Measurements from ENCODE around the gene PLAAT2. TPM values are rescaled to one million over a fixed set of nuclear protein-coding genes. Genes with fewer than 3 reads are reported as not detected.
"Not testable (repeated sequence)": the region's sequence is repeated elsewhere in the genome, so short reads cannot be mapped to it uniquely, and the experiment has no call there.

The PLAAT2 gene
- total RNA-seq, 3 donors from 2014 or later = not detected

DNA sequence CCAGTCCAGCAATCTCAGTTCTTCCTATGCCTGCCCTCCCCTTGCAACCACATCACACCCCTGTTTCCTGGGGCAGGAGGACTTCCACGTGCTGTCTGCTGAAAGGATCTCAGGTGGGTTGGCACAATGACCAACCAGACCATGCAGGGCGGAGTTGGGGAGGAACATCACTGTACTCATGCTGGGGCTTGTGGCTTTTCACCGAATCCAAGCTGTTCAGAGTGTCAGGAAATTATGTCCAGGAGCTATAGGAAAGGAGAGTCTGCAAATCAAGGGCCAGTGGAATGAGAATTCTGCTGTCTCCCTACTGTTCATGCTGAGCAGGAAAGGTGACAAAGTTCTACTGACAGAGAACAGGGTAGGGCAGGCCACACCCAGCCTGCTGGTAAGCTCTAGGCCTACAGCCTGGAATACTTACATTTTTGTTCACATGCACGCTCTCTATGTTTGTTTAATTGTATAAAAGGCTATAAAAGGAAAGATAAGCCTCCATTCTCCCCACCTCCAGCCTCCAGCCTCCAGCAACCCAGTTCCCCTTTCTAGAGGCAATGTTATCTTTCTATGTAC is 1.7 kb upstream of the PLAAT2 start:
- DNase-seq (no peak), ATAC-seq (no peak)
- Mint-ChIP-seq H3K4me3 (peak overlapping the region; percentile 31), H3K36me3 (ENCODE audit: insufficient read depth) (no peaks in the 10 kb centered on the region), H3K9me3 (no peaks in the 10 kb centered on the region), H3K4me1 (ENCODE audit: low read depth) (peaks cover 59% of the 10 kb centered on the region), H3K27me3 (ENCODE audit: low read depth) (no peaks in the 10 kb centered on the region)

DNA sequence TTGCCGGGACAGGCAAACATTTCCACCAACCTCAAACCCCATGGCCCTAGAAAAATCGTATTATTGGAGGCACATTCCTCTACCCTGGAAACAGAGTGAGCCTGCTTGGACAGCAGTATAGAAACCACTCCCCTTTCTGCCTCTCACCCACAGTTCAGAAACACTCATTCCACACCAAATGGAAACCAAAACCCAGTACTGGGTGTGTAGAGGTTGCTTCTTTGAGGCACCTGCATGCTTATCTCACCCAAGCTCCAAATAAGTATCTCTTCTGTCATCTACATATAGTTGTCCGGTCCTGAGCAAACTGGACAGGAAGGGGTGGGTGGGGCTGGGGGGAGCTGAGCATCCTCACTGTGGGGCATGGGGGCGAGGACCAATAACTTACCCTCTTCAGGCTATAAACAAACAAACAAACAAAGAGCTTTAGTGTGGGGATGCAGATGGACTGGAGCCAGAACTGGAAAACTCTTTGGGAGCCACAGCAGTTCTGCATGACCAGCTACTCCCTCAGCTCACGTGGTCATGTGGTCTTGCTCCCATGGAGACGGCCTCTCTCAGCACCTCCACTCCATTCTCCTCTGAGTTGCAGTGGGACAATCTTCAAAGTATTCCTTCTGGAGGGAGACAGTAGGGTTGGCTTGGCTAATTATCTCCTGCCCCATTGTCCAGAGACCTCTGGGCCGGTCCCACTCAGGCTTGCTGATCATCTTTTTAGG is 1.0 kb upstream of the PLAAT2 start:
- H3K4me1 Mint-ChIP-seq (ENCODE audit: low read depth) = peaks cover 63% of the 10 kb centered on the region
- DNase-seq (no peak), ATAC-seq (peak; percentile 58 to 59)
- H3K9me3 Mint-ChIP-seq = no peaks in the 10 kb centered on the region
- H3K27me3 Mint-ChIP-seq (ENCODE audit: low read depth) = no peaks in the 10 kb centered on the region
- no peaks in the 10 kb centered on the region for H3K36me3 Mint-ChIP-seq (ENCODE audit: insufficient read depth)
- H3K4me3 Mint-ChIP-seq = no peak overlapping the region

DNA sequence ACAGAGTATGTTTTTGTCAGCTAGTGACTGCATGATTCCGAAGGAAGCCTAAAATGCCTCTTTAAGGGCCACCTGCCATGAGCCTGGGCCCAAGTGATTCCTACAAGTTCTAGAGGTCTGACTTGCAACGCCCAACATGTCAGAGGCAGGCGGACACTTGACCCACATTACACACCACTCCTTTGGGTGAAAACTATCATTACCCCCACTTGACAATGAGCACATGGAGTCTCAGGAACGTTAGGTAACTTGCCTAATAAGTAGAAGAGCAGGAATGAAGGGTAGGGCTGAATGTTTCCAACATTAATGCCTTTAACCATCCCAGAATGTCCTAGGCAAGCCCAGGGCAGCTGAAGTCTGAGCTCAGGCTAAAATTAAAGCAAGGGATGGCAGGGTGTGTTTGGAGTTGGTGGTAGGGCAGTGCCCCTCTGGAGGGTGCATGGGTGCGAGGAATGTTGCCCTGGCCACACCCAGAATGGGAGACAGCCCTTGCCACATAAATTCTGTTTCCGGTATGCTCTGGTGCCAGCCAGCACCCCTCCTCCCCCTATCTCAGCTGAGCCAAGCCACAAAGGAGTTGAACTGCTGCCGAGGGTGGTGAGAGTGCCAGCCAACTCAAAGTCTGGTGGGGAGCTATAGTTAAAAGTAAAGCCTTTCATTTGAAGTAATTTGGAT is 2.5 kb downstream of the PLAAT2 start:
- H3K4me3 Mint-ChIP-seq = no peak overlapping the region
- no peaks in the 10 kb centered on the region for H3K36me3 Mint-ChIP-seq (ENCODE audit: insufficient read depth)
- DNase-seq = peak; percentile 16
- no peaks in the 10 kb centered on the region for H3K9me3 Mint-ChIP-seq
- no peaks in the 10 kb centered on the region for H3K27me3 Mint-ChIP-seq (ENCODE audit: low read depth)
- H3K4me1 Mint-ChIP-seq (ENCODE audit: low read depth) = peaks cover 45% of the 10 kb centered on the region
- ATAC-seq = no peak

DNA sequence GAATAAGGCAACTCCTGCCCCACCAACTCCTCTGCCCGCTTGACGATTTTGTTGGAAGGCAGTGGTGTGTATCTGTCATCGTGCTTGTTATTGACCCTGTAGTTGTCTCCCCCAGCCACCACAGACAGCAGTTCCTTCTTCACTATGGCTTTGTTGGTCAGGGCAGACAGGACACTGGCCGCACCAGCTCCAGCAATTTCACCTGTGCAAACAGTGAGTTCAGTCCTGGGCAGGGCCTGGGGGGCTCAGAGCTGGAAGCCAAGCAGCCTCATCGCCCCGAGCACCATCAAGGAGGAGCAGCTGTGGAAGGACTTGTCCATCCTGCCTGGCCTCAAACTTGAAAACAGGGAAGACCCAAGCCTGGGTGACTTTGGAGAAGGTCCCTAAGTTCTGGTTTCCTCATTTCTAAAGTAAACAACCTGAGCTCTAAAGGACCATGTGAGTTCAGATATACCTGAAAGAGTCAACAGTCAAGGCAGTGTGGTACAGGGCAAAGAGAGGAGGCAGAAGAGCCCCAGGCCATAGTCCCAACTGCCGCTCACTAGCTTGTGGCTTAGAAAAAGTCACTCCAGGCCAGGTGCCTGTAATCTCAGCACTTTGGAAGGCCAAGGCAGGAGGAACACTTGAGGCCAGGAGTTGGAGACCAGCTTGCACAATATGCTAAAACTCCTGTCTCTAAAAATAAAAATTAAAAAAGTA is 4.6 kb downstream of the PLAAT2 start:
- DNase-seq (no peak), ATAC-seq (no peak)
- Mint-ChIP-seq H3K4me1 (ENCODE audit: low read depth) (peaks cover 47% of the 10 kb centered on the region), H3K36me3 (ENCODE audit: insufficient read depth) (no peaks in the 10 kb centered on the region), H3K27me3 (ENCODE audit: low read depth) (no peaks in the 10 kb centered on the region), H3K9me3 (no peaks in the 10 kb centered on the region), H3K4me3 (no peak overlapping the region)

DNA sequence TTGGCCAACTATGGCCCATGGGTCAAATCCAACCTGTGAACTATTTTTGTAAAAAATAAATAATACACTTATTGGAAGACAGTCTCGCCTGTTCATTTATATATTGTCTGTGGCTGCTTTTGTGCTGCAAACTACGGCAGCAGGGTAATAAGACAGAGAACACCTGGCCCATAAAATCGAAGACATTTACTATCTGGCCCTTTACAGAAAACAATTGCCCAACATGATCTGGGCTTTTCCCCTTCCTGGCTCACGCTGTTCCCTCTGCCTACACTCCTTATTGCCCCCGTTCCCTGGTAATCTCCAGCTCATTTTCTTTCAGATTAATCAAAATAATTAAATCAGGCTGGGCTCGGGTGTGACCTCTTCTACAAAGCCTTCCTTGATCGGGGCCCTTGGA is 5.6 kb downstream of the PLAAT2 start:
- Mint-ChIP-seq H3K9me3 (no peaks in the 10 kb centered on the region), H3K4me1 (ENCODE audit: low read depth) (peaks cover 54% of the 10 kb centered on the region), H3K36me3 (ENCODE audit: insufficient read depth) (no peaks in the 10 kb centered on the region), H3K27me3 (ENCODE audit: low read depth) (no peaks in the 10 kb centered on the region), H3K4me3 (no peak overlapping the region)
- DNase-seq (no peak), ATAC-seq (no peak)

DNA sequence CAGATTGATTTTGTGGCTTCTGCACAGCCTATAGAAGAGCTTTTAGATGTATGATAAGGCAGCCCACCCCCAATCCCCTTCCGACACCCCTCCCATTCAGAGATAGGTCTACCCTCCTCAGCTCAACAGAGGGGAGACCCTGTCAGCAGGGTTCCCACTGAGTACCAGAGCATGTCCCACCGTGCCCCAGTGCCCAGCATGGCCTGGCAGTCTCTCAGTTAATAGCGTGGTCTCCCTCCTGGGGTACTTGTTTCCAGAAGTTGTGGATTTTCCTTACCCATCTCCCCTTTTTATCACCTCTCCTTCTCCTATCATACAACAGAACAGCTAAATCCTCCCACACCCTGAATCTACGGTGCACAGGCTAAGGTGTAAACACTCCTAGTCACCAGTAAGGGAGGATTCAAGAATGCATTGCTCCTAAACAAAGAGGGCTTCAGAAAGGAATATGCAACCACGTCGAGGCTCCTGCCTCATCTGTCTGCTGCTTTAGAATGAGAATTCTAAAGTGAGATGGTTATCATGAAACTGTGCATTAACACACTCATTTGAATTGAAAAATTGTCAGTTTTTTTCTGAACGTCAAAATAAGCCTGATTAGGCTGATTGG is 6.7 kb downstream of the PLAAT2 start:
- Mint-ChIP-seq H3K4me1 (ENCODE audit: low read depth) (peaks cover 60% of the 10 kb centered on the region), H3K27me3 (ENCODE audit: low read depth) (no peaks in the 10 kb centered on the region), H3K36me3 (ENCODE audit: insufficient read depth) (no peaks in the 10 kb centered on the region), H3K4me3 (no peak overlapping the region), H3K9me3 (no peaks in the 10 kb centered on the region)
- ATAC-seq (no peak), DNase-seq (no peak)

DNA sequence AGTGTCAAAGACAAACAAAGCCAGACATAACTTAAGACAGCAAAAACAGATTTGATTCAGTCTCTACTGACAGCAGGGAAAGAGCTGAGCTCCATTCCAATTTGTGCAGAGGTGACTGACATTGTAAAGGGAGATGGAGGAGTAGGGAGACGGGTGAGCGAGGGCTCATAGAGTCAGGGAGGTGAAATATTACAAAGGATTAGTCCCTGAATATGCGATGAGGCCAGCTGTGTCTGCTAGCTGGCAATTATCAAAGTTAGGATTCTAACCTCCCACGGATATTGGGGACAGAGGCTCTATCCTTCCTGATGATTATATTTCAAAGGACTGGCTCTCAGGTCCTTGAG is 8.3 kb downstream of the PLAAT2 start:
- no peaks in the 10 kb centered on the region for H3K27me3 Mint-ChIP-seq (ENCODE audit: low read depth)
- H3K9me3 Mint-ChIP-seq = no peaks in the 10 kb centered on the region
- DNase-seq (no peak), ATAC-seq (no peak)
- no peak overlapping the region for H3K4me3 Mint-ChIP-seq
- H3K4me1 Mint-ChIP-seq (ENCODE audit: low read depth) = peaks cover 54% of the 10 kb centered on the region
- H3K36me3 Mint-ChIP-seq (ENCODE audit: insufficient read depth) = no peaks in the 10 kb centered on the region

DNA sequence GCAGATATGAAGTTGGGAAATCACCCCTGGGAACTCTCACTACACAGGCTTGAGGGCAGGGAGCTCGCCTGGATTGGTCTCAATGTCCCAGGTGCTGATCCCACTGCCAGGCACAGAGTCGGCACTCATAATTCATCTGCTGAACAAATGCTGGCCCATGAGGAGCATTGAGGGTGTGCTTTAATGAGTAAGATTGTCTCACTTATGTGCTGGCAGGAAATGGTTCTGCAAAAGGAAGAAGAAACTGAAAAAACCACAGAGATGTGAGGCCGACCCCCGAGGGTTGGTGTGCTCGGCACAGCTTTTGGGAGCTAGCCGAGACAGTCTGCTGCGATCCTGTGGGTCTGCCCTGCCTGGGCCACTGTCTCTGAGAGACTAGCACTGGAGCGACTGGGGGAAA is 9.4 kb downstream of the PLAAT2 start:
- Mint-ChIP-seq H3K4me1 (ENCODE audit: low read depth) (peaks cover 53% of the 10 kb centered on the region), H3K9me3 (no peaks in the 10 kb centered on the region), H3K4me3 (peak overlapping the region; percentile 63), H3K27me3 (ENCODE audit: low read depth) (no peaks in the 10 kb centered on the region), H3K36me3 (ENCODE audit: insufficient read depth) (no peaks in the 10 kb centered on the region)
- DNase-seq (peak; percentile 44), ATAC-seq (peak; percentile 93)

DNA sequence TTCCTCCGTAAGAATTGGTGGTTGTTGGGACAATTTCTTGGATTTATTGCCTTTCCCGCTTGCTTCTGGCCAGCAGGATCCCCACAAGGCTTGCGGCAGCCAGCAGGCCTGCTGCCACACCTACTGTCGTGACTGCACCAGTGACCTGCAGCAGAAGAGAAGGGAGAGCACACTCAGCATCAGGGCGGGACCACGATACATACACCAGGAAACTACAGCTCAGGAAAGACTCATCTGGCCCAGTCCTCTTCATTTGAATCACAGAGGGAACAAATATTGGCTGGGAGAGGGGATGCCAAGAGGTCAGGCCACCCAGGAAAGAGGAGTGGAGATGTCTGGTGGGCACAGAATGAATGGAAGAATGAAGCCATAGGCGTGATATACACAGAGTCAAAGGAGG is 10.3 kb downstream of the PLAAT2 start:
- peaks cover 53% of the 10 kb centered on the region for H3K4me1 Mint-ChIP-seq (ENCODE audit: low read depth)
- no peaks in the 10 kb centered on the region for H3K27me3 Mint-ChIP-seq (ENCODE audit: low read depth)
- DNase-seq (no peak), ATAC-seq (no peak)
- H3K36me3 Mint-ChIP-seq (ENCODE audit: insufficient read depth) = peaks cover 2% of the 10 kb centered on the region
- no peaks in the 10 kb centered on the region for H3K9me3 Mint-ChIP-seq
- H3K4me3 Mint-ChIP-seq = peak overlapping the region; percentile 53

DNA sequence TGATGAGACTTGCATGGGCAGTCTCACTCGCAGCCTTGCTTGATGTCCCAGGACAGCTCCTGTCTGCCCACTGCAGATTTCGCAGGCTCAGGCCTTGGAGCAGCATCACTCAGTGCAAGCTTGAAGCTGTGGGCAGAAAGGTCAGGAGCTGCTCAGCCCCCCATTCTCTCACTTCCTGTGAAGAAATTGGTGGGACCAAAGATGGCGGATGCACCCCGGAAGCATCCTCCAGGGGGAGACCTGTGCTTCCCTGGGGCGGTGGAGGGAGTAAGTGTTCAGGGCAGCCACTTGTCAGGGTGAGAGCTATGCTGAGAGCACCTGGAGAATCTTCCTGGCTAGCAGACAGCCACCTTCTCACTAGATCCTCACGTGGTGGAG is 11.3 kb downstream of the PLAAT2 start:
- Mint-ChIP-seq H3K36me3 (ENCODE audit: insufficient read depth) (peaks cover 9% of the 10 kb centered on the region), H3K27me3 (ENCODE audit: low read depth) (no peaks in the 10 kb centered on the region), H3K4me3 (peak overlapping the region; percentile 76), H3K4me1 (ENCODE audit: low read depth) (peaks cover 52% of the 10 kb centered on the region), H3K9me3 (no peaks in the 10 kb centered on the region)
- no peak for ATAC-seq
- no peak for DNase-seq

DNA sequence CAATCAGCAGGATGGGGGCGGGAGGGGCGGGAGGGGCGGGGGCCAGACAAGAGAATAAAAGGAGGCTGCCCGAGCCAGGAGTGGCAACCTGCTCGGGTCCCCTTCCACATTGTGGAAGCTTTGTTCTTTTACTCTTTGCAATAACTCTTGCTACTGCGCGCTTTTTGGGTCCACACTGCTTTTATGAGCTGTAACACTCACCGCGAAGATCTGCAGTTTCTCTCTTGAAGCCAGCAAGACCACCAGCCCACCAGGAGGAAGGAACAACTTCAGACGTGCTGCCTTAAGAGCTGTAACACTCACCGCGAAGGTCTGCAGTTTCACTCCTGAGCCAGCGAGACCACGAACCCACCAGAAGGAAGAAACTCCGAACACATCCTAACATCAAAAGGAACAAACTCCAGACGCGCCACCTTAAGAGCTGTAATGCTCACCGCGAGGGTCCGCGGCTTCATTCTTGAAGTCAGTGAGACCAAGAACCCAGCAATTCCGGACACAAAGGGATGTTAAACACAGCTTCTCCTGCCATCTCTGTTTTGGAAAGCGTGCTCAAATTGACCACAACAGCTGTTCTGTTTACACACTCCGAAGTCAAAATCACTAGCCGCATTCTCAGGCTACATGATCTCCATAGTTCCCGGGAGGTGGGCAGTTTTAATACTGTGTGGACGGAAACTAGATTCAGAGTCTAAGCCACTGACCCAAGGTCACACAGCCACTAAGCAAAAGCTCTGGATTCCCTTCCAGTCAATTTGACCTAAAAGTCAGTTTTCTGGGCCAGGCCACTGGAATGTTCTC is 11.9 kb downstream of the PLAAT2 start:
- ATAC-seq = no peak
- Mint-ChIP-seq H3K27me3 (ENCODE audit: low read depth) (no peaks in the 10 kb centered on the region), H3K36me3 (ENCODE audit: insufficient read depth) (peaks cover 15% of the 10 kb centered on the region), H3K4me1 (ENCODE audit: low read depth) (peaks cover 49% of the 10 kb centered on the region), H3K4me3 (peak overlapping the region; percentile 76), H3K9me3 (no peaks in the 10 kb centered on the region)
- no peak for DNase-seq

DNA sequence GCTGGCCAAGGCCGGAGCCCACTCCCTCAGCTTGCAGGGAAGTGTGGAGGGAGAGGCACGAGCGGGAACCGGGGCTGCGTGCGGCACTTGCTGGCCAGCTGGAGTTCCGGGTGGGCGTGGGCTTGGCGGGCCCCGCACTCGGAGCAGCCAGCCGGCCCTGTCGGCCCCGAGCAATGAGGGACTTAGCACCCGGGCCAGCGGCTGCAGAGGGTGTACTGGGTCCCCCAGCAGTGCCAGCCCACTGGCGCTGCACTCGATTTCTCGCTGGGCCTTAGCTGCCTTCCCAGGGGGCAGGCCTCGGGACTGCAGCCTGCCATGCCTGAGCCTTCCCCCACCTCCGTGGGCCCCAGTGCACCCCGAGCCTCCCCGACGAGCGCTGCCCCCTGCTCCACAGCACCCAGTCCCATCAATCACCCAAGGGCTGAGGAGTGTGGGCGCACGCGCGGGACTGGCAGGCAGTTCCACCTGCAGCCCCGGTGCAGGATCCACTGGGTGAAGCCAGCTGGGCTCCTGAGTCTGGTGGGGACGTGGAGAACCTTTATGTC is 13.0 kb downstream of the PLAAT2 start:
- not testable (repeated sequence) for H3K9me3 Mint-ChIP-seq; DNase-seq; H3K4me3 Mint-ChIP-seq; H3K27me3 Mint-ChIP-seq (ENCODE audit: low read depth); ATAC-seq
- Mint-ChIP-seq H3K36me3 (ENCODE audit: insufficient read depth) (peaks cover 18% of the 10 kb centered on the region), H3K4me1 (ENCODE audit: low read depth) (peaks cover 45% of the 10 kb centered on the region)

DNA sequence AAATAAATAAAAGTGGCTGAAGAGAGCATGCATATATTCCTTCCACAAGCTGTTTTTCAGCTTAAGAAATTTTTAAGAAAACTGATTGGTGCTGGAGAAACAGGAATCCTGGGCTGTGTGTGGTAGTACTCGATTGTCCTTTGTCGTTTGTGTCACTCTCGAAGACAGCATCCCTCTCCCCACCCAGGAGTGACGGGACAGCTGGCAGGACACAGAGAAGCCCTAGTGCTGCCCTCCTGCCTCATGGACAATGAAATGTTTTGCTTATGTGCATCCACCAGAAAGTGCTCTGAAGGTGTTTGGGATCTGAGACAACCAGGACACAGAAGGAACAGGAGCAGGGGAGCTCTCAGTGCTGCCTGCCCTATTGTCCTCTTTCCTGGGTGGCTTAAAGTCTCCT is 13.8 kb downstream of the PLAAT2 start:
- Mint-ChIP-seq H3K27me3 (ENCODE audit: low read depth) (no peaks in the 10 kb centered on the region), H3K4me1 (ENCODE audit: low read depth) (peaks cover 39% of the 10 kb centered on the region), H3K9me3 (no peaks in the 10 kb centered on the region), H3K4me3 (no peak overlapping the region), H3K36me3 (ENCODE audit: insufficient read depth) (peaks cover 23% of the 10 kb centered on the region)
- no peak for ATAC-seq
- no peak for DNase-seq

All from activated T-cell treated with anti-CD3 and anti-CD28 coated beads, Interleukin-2, amount 50 U/mL, for 4 hours (primary cell).